Measurements from ENCODE around the gene CYB5A. TPM values are rescaled to one million over a fixed set of nuclear protein-coding genes. Genes with fewer than 3 reads are reported as not detected.

The CYB5A gene
- total RNA-seq, 1 donor from 2014 or later = 30.1 TPM

- Mint-ChIP-seq H3K27ac (ENCODE audit: unreplicated experiment) (no peak overlapping the region), H3K27me3 (ENCODE audit: low read depth) (peaks cover 5% of the 10 kb centered on the region), H3K9me3 (ENCODE audit: low read depth) (no peaks in the 10 kb centered on the region), H3K36me3 (ENCODE audit: low read depth) (no peaks in the 10 kb centered on the region), H3K4me1 (ENCODE audit: low read depth) (no peaks in the 10 kb centered on the region), H3K4me3 (ENCODE audit: unreplicated experiment) (no peak overlapping the region)
- TF ChIP-seq CTCF (IDR thresholded peaks at IDR 0.05) = no peak
- DNase-seq (ENCODE audit: low spot score) = no peak
Observed at GRCh38 chr18:74219056-74219455, 72.7 kb downstream of the CYB5A start.

DNA sequence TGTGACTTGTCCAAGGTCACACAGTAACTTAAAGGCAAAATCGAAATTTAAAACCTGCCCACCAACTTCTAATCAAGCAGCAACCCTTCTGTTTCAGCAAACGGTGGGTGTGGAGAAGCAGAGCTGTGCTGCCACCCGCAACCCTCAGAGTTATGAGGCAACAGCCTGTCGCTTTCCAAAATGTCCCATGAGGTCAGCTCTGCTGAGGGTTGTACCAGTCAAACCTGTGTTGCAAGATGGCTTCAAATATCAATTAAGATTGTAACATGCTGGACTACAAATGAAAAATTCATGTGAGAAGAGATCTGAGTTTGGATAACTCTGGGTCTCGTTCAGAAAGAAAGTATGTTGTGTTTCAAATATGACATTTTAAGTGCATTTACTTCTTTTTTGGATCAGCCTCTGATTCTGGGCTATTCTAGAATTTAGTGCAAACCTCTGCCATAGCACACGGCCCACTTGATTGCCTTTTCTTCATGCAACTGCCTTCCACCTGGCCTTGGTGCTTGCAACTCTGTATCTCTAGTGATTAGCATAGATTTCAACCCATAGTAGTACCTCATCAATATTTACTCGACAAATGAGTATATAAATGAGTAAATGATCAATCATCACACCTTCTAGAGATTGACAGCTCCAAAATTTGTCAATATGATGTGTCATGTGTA, 74.2 kb downstream of the CYB5A start:
- H3K4me3 Mint-ChIP-seq (ENCODE audit: unreplicated experiment) = no peak overlapping the region
- peaks cover 2% of the 10 kb centered on the region for H3K9me3 Mint-ChIP-seq (ENCODE audit: low read depth)
- TF ChIP-seq CTCF (IDR thresholded peaks at IDR 0.05) = no peak
- H3K27ac Mint-ChIP-seq (ENCODE audit: unreplicated experiment) = no peak overlapping the region
- H3K27me3 Mint-ChIP-seq (ENCODE audit: low read depth) = peaks cover 5% of the 10 kb centered on the region
- DNase-seq (ENCODE audit: low spot score) = no peak
- H3K4me1 Mint-ChIP-seq (ENCODE audit: low read depth) = no peaks in the 10 kb centered on the region
- no peaks in the 10 kb centered on the region for H3K36me3 Mint-ChIP-seq (ENCODE audit: low read depth)

DNA sequence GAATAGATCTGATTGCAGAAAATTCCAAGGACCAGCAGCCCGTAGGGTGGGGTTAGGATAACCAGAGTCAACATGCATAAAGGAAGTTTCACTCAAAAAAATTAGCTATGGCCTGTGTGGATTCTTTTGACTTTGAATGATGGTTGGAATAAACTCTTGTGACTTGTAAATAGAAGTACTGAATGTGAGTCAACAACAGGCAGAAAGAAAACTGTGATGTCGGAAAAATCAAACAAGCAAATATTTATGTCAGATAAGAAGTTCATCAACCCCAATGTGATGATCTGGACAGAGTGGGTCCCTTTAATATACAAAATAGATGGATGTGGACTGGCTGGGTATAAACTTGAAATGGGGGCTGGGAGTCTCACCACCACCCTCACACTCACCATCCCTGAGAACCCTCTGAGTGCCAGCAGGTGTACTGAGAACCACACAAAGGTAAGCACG, 75.1 kb downstream of the CYB5A start:
- H3K4me1 Mint-ChIP-seq (ENCODE audit: low read depth) = no peaks in the 10 kb centered on the region
- no peaks in the 10 kb centered on the region for H3K36me3 Mint-ChIP-seq (ENCODE audit: low read depth)
- H3K9me3 Mint-ChIP-seq (ENCODE audit: low read depth) = peaks cover 2% of the 10 kb centered on the region
- TF ChIP-seq CTCF (IDR thresholded peaks at IDR 0.05) = no peak
- H3K27ac Mint-ChIP-seq (ENCODE audit: unreplicated experiment) = no peak overlapping the region
- DNase-seq (ENCODE audit: low spot score) = no peak
- no peak overlapping the region for H3K4me3 Mint-ChIP-seq (ENCODE audit: unreplicated experiment)
- H3K27me3 Mint-ChIP-seq (ENCODE audit: low read depth) = peaks cover 5% of the 10 kb centered on the region

- Mint-ChIP-seq H3K27ac (ENCODE audit: unreplicated experiment) (no peak overlapping the region), H3K36me3 (ENCODE audit: low read depth) (no peaks in the 10 kb centered on the region), H3K27me3 (ENCODE audit: low read depth) (peaks cover 5% of the 10 kb centered on the region), H3K4me1 (ENCODE audit: low read depth) (no peaks in the 10 kb centered on the region), H3K9me3 (ENCODE audit: low read depth) (peaks cover 2% of the 10 kb centered on the region), H3K4me3 (ENCODE audit: unreplicated experiment) (no peak overlapping the region)
- TF ChIP-seq CTCF (IDR thresholded peaks at IDR 0.05) = no peak
- DNase-seq (ENCODE audit: low spot score) = no peak
Observed at GRCh38 chr18:74215863-74216262, 75.9 kb downstream of the CYB5A start.

GRCh38 chr18:74213429-74213828, 78.3 kb downstream of the CYB5A start:
- H3K27me3 Mint-ChIP-seq (ENCODE audit: low read depth) = peaks cover 5% of the 10 kb centered on the region
- H3K4me3 Mint-ChIP-seq (ENCODE audit: unreplicated experiment) = no peak overlapping the region
- no peaks in the 10 kb centered on the region for H3K4me1 Mint-ChIP-seq (ENCODE audit: low read depth)
- DNase-seq (ENCODE audit: low spot score) = no peak
- peaks cover 2% of the 10 kb centered on the region for H3K9me3 Mint-ChIP-seq (ENCODE audit: low read depth)
- H3K36me3 Mint-ChIP-seq (ENCODE audit: low read depth) = no peaks in the 10 kb centered on the region
- TF ChIP-seq CTCF (IDR thresholded peaks at IDR 0.05) = no peak
- no peak overlapping the region for H3K27ac Mint-ChIP-seq (ENCODE audit: unreplicated experiment)

All from chondrocyte (in vitro differentiated cells).